Loucy (cell line): ENCODE data around the gene INCA1.

ENCODE experiments used
- EZH2phosphoT487 ChIP-seq: fragments of 200-600 bp; IDR thresholded peaks from 2 replicates; pipeline ENCODE4 v1.6.1; 2018; ENCODE audit warnings: antibody characterized with exemption, mild to moderate bottlenecking, moderate library complexity, borderline replicate concordance
- TF ChIP-seq, protein P1 (sequence below): fragments of 200-600 bp; sonication (generic); conservative IDR thresholded peaks from 2 replicates; pipeline ENCODE4 v1.5.1; 2014; ENCODE audit warnings: mild to moderate bottlenecking, antibody characterized with exemption, low read length

- TF ChIP-seq, protein P1, sequence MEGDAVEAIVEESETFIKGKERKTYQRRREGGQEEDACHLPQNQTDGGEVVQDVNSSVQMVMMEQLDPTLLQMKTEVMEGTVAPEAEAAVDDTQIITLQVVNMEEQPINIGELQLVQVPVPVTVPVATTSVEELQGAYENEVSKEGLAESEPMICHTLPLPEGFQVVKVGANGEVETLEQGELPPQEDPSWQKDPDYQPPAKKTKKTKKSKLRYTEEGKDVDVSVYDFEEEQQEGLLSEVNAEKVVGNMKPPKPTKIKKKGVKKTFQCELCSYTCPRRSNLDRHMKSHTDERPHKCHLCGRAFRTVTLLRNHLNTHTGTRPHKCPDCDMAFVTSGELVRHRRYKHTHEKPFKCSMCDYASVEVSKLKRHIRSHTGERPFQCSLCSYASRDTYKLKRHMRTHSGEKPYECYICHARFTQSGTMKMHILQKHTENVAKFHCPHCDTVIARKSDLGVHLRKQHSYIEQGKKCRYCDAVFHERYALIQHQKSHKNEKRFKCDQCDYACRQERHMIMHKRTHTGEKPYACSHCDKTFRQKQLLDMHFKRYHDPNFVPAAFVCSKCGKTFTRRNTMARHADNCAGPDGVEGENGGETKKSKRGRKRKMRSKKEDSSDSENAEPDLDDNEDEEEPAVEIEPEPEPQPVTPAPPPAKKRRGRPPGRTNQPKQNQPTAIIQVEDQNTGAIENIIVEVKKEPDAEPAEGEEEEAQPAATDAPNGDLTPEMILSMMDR: no peak
- TF ChIP-seq EZH2phosphoT487: no peak
Observed at GRCh38 chr17:5034063-5034462, 36.7 kb upstream of the INCA1 start.
